ENCODE data around the gene FRMPD1.

GRCh38 chr9:37732086-37732741, 81.5 kb downstream of the FRMPD1 start:
- no peak for TF ChIP-seq CTCF (IDR thresholded peaks at IDR 0.05)
- no peak for TF ChIP-seq POLR2AphosphoS5 (IDR thresholded peaks at IDR 0.05)
- TF ChIP-seq POLR2A (IDR thresholded peaks at IDR 0.05), result no peak
- no peak for TF ChIP-seq EP300 (IDR thresholded peaks at IDR 0.05; ENCODE audit: low read depth)
